ENCODE data around the gene HLA-B. TPM values are rescaled to one million over a fixed set of nuclear protein-coding genes. Genes with fewer than 3 reads are reported as not detected.
"Not testable (repeated sequence)": the region's sequence is repeated elsewhere in the genome, so short reads cannot be mapped to it uniquely, and the experiment has no call there.

HLA-B gene
- total and polyA plus RNA-seq, 7 experiments from 2014 or later = 5,136 to 7,459 (median 5,516) TPM

GRCh38 chr6:31378062-31378720 lies 21.2 kb upstream of the HLA-B start:
- Histone ChIP-seq H3K4me3 (ENCODE audit: low read length) (no peak overlapping the region), H3K4me1 (ENCODE audit: control insufficient read depth in 2 of 2, insufficient read depth in 2 of 2, low read length in 2 of 2) (no peaks in the 10 kb centered on the region), H3K27me3 (ENCODE audit: control insufficient read depth in 2 of 2, insufficient read depth in 2 of 2, low read length in 2 of 2) (peaks cover 0 to 3% of the 10 kb centered on the region in 2 donors), H3K9me3 (ENCODE audit: control insufficient read depth in 2 of 3, low read length in 3 of 3) (no peaks in the 10 kb centered on the region), H3K27ac (ENCODE audit: low read depth, low read length) (no peak overlapping the region), H3K36me3 (ENCODE audit: control insufficient read depth in 2 of 3, insufficient read depth in 3 of 3, low read length in 3 of 3) (no peaks in the 10 kb centered on the region)
- no peak overlapping the region for H3K4me3 Mint-ChIP-seq
- H3K27me3 Mint-ChIP-seq = peaks cover 14 to 40% (median 21%) of the 10 kb centered on the region in 5 donors
- H3K9me3 Mint-ChIP-seq = peaks cover 0 to under 1% (median 0%) of the 10 kb centered on the region in 11 donors
- CTCF ChIA-PET = interaction anchor here (0.9 kb wide), 1 partner anchor 181 kb away, joined by 3 read pairs; no protein-coding TSS in a partner anchor
- intact Hi-C loops (cut with micrococcal nuclease) = no loop called here
- ATAC-seq = no peak
- POLR2A ChIA-PET = interaction anchor here (0.6 to 1.4 kb wide), 2 partner anchors 181 to 224 kb away, joined by 3 read pairs; no protein-coding TSS in a partner anchor
- H3K4me1 Mint-ChIP-seq = peaks cover 0 to 3% (median 0%) of the 10 kb centered on the region in 7 donors
- H3K27ac Mint-ChIP-seq = peak overlapping the region in 1 of 9 donors; percentile 9
- DNase-seq = no peak
- H3K36me3 Mint-ChIP-seq = no peaks in the 10 kb centered on the region

DNA sequence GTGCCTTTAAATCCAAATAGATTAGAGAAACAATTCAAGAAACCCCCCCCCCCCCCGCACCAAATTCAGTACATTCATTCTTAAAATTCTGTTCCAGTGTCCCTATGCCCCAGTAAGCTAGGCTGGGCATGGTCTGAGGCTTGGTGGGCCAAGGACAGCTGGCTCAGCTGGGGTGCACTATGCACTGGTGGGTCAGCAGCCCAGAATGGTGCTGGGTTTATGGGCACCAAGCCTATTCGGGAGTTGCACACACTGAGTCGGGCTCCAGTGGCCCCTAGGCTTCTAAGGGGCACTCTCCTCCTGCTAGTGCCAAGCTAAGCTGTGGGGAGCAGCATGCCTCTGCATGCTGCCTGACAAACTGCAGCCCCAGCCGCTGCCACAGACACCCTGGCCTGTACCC lies 20.1 kb upstream of the HLA-B start:
- intact Hi-C loops (cut with micrococcal nuclease) = no loop called here
- H3K4me1 ChIP-seq (ENCODE audit: control insufficient read depth in 2 of 2, insufficient read depth in 2 of 2, low read length in 2 of 2) = no peaks in the 10 kb centered on the region
- peaks cover 0 to 3% of the 10 kb centered on the region in 2 donors for H3K27me3 ChIP-seq (ENCODE audit: control insufficient read depth in 2 of 2, insufficient read depth in 2 of 2, low read length in 2 of 2)
- POLR2A ChIA-PET = interaction anchor here (1.0 kb wide), 1 partner anchor 180 kb away, joined by 3 read pairs; no protein-coding TSS in a partner anchor
- peaks cover 16 to 44% (median 21%) of the 10 kb centered on the region in 5 donors for H3K27me3 Mint-ChIP-seq
- peaks cover 0 to 6% (median 2%) of the 10 kb centered on the region in 11 donors for H3K9me3 Mint-ChIP-seq
- no peaks in the 10 kb centered on the region for H3K9me3 ChIP-seq (ENCODE audit: control insufficient read depth in 2 of 3, low read length in 3 of 3)
- H3K4me3 Mint-ChIP-seq = no peak overlapping the region
- DNase-seq = no peak
- H3K4me3 ChIP-seq (ENCODE audit: low read length) = no peak overlapping the region
- no peaks in the 10 kb centered on the region for H3K36me3 ChIP-seq (ENCODE audit: control insufficient read depth in 2 of 3, insufficient read depth in 3 of 3, low read length in 3 of 3)
- CTCF ChIA-PET = interaction anchor here (0.9 to 2.1 kb wide), 4 partner anchors 10 to 240 kb away, joined by 3 to 7 read pairs (median 6); no protein-coding TSS in a partner anchor
- no peak overlapping the region for H3K27ac ChIP-seq (ENCODE audit: low read depth, low read length)
- H3K27ac Mint-ChIP-seq = no peak overlapping the region
- no peak for ATAC-seq
- peaks cover 0 to 3% (median 0%) of the 10 kb centered on the region in 7 donors for H3K4me1 Mint-ChIP-seq
- H3K36me3 Mint-ChIP-seq = peaks cover 0 to 2% (median 0%) of the 10 kb centered on the region in 5 donors

GRCh38 chr6:31375699-31376098 lies 18.7 kb upstream of the HLA-B start:
- intact Hi-C loops (cut with micrococcal nuclease) = no loop called here
- Histone ChIP-seq H3K27ac (ENCODE audit: low read depth, low read length) (no peak overlapping the region), H3K27me3 (ENCODE audit: control insufficient read depth in 2 of 2, insufficient read depth in 2 of 2, low read length in 2 of 2) (peaks cover 0 to 3% of the 10 kb centered on the region in 2 donors), H3K9me3 (ENCODE audit: control insufficient read depth in 2 of 3, low read length in 3 of 3) (no peaks in the 10 kb centered on the region), H3K4me3 (ENCODE audit: low read length) (no peak overlapping the region), H3K4me1 (ENCODE audit: control insufficient read depth in 2 of 2, insufficient read depth in 2 of 2, low read length in 2 of 2) (no peaks in the 10 kb centered on the region), H3K36me3 (ENCODE audit: control insufficient read depth in 2 of 3, insufficient read depth in 3 of 3, low read length in 3 of 3) (no peaks in the 10 kb centered on the region)
- Mint-ChIP-seq H3K27ac (no peak overlapping the region), H3K4me3 (no peak overlapping the region), H3K9me3 (peaks cover 0 to 11% (median 3%) of the 10 kb centered on the region in 11 donors), H3K27me3 (peaks cover 20 to 40% (median 22%) of the 10 kb centered on the region in 5 donors), H3K36me3 (peaks cover 0 to 4% (median 0%) of the 10 kb centered on the region in 5 donors), H3K4me1 (peaks cover 0 to 4% (median 0%) of the 10 kb centered on the region in 7 donors)
- DNase-seq (no peak), ATAC-seq (no peak)
- POLR2A ChIA-PET = interaction anchor here (1.0 kb wide), 2 partner anchors 21 to 23 kb away, joined by 3 to 5 read pairs; no protein-coding TSS in a partner anchor
- CTCF ChIA-PET = interaction anchor here (0.8 to 2.1 kb wide), 4 partner anchors 9 to 239 kb away, joined by 3 to 7 read pairs (median 5); partner anchors contain the start of gene PSORS1C2

DNA sequence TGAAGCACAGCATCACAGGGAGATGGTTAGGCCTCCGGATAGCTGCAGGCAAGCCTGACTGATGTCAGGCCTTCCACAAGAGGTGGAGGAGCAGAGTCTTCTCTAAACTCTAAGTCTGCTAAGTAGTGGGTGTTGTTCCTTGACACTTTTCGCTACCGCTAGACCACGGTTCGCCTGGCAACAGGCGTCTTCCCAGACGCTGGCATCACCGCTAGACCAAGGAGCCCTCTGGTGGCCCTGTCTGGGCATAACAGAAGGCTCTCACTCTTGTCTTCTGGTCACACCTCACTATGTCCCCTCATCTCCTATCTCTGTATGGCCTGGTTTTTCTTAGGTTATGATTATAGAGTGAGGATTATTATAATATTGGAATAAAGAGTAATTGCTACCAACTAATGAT lies 17.1 kb upstream of the HLA-B start:
- H3K9me3 ChIP-seq (ENCODE audit: control insufficient read depth in 2 of 3, low read length in 3 of 3); H3K27ac ChIP-seq (ENCODE audit: low read depth, low read length); POLR2A ChIA-PET; H3K36me3 Mint-ChIP-seq; H3K36me3 ChIP-seq (ENCODE audit: control insufficient read depth in 2 of 3, insufficient read depth in 3 of 3, low read length in 3 of 3); H3K4me1 Mint-ChIP-seq; H3K4me1 ChIP-seq (ENCODE audit: control insufficient read depth in 2 of 2, insufficient read depth in 2 of 2, low read length in 2 of 2); H3K4me3 Mint-ChIP-seq; H3K27ac Mint-ChIP-seq; H3K27me3 ChIP-seq (ENCODE audit: control insufficient read depth in 2 of 2, insufficient read depth in 2 of 2, low read length in 2 of 2); H3K4me3 ChIP-seq (ENCODE audit: low read length): not testable (repeated sequence)
- H3K27me3 Mint-ChIP-seq = peaks cover 15 to 46% (median 19%) of the 10 kb centered on the region in 5 donors
- ATAC-seq (peak; percentile 20), DNase-seq (peak in 1 of 9 donors; percentile 26)
- intact Hi-C loops (cut with micrococcal nuclease) = loop anchor here in 1 of 2 donors (1.0 kb wide), 1 partner anchor 237 kb away; no protein-coding TSS in a partner anchor
- H3K9me3 Mint-ChIP-seq = peaks cover 0 to 11% (median 3%) of the 10 kb centered on the region in 11 donors
- CTCF ChIA-PET = interaction anchor here (1.5 kb wide), 1 partner anchor 178 kb away, joined by 3 read pairs; no protein-coding TSS in a partner anchor

GRCh38 chr6:31368461-31368860 lies 11.5 kb upstream of the HLA-B start:
- ATAC-seq (no peak), DNase-seq (no peak)
- Mint-ChIP-seq H3K27ac (peak overlapping the region in 1 of 9 donors; percentile 56), H3K9me3 (peaks cover 0 to 11% (median 3%) of the 10 kb centered on the region in 11 donors), H3K4me1 (peaks cover 3 to 28% (median 17%) of the 10 kb centered on the region in 7 donors), H3K36me3 (peaks cover 0 to 6% (median 0%) of the 10 kb centered on the region in 5 donors), H3K27me3 (peaks cover 0 to 75% (median 16%) of the 10 kb centered on the region in 5 donors), H3K4me3 (no peak overlapping the region)
- no peaks in the 10 kb centered on the region for H3K27me3 ChIP-seq (ENCODE audit: control insufficient read depth in 2 of 2, insufficient read depth in 2 of 2, low read length in 2 of 2)
- intact Hi-C loops (cut with micrococcal nuclease) = no loop called here
- peaks cover 0 to 4% of the 10 kb centered on the region in 2 donors for H3K4me1 ChIP-seq (ENCODE audit: control insufficient read depth in 2 of 2, insufficient read depth in 2 of 2, low read length in 2 of 2)
- H3K27ac ChIP-seq (ENCODE audit: low read depth, low read length) = no peak overlapping the region
- CTCF ChIA-PET = interaction anchor here (0.7 to 5.3 kb wide), 5 partner anchors 23 to 1585 kb away, joined by 3 to 79 read pairs (median 3); partner anchors contain the start of gene HLA-DMA
- H3K4me3 ChIP-seq (ENCODE audit: low read length) = no peak overlapping the region
- POLR2A ChIA-PET = interaction anchor here (3.5 to 7.7 kb wide), 3 partner anchors 15 to 172 kb away, joined by 31 to 131 read pairs (median 35); no protein-coding TSS in a partner anchor
- no peaks in the 10 kb centered on the region for H3K9me3 ChIP-seq (ENCODE audit: control insufficient read depth in 2 of 3, low read length in 3 of 3)
- H3K36me3 ChIP-seq (ENCODE audit: control insufficient read depth in 2 of 3, insufficient read depth in 3 of 3, low read length in 3 of 3) = no peaks in the 10 kb centered on the region

GRCh38 chr6:31366693-31367470 lies 9.9 kb upstream of the HLA-B start:
- Mint-ChIP-seq H3K9me3 (peaks cover 0 to 6% (median 0%) of the 10 kb centered on the region in 11 donors), H3K4me3 (peak overlapping the region; percentile 80 to 92 (median 84)), H3K4me1 (peaks cover 3 to 32% (median 17%) of the 10 kb centered on the region in 7 donors), H3K27ac (peak overlapping the region; percentile 40 to 92 (median 79)), H3K27me3 (peaks cover 0 to 77% (median 19%) of the 10 kb centered on the region in 5 donors), H3K36me3 (peaks cover 0 to 3% (median 0%) of the 10 kb centered on the region in 5 donors)
- ChIA-PET CTCF (interaction anchor here (0.6 to 5.3 kb wide), 30 partner anchors 8 to 790 kb away, joined by 3 to 79 read pairs (median 3); partner anchors contain the start of genes CCHCR1, HLA-B and PSORS1C2), POLR2A (interaction anchor here (0.7 to 7.7 kb wide), 13 partner anchors 9 to 256 kb away, joined by 3 to 131 read pairs (median 14); partner anchors contain the start of genes CCHCR1, PSORS1C2 and TCF19)
- H3K27me3 ChIP-seq (ENCODE audit: control insufficient read depth in 2 of 2, insufficient read depth in 2 of 2, low read length in 2 of 2) = no peaks in the 10 kb centered on the region
- intact Hi-C loops (cut with micrococcal nuclease) = loop anchor here (1.0 to 2.0 kb wide), 6 partner anchors 10 to 230 kb away; partner anchors contain the start of genes HLA-B (in 1 of the 2) and HLA-C (in 1 of the 2)
- no peaks in the 10 kb centered on the region for H3K9me3 ChIP-seq (ENCODE audit: control insufficient read depth in 2 of 3, low read length in 3 of 3)
- ATAC-seq = peak; percentile 99
- peaks cover 0 to 4% of the 10 kb centered on the region in 2 donors for H3K4me1 ChIP-seq (ENCODE audit: control insufficient read depth in 2 of 2, insufficient read depth in 2 of 2, low read length in 2 of 2)
- H3K4me3 ChIP-seq (ENCODE audit: low read length) = peak overlapping the region; percentile 58
- DNase-seq = peak; percentile 78 to 94 (median 86)
- no peaks in the 10 kb centered on the region for H3K36me3 ChIP-seq (ENCODE audit: control insufficient read depth in 2 of 3, insufficient read depth in 3 of 3, low read length in 3 of 3)
- peak overlapping the region; percentile 41 for H3K27ac ChIP-seq (ENCODE audit: low read depth, low read length)
